ENCODE results near the gene OARD1. TPM values are rescaled to one million over a fixed set of nuclear protein-coding genes. Genes with fewer than 3 reads are reported as not detected.

Gene OARD1
- total RNA-seq, 3 donors from 2014 or later: 17.0 to 26.2 (median 22.3) TPM

DNA sequence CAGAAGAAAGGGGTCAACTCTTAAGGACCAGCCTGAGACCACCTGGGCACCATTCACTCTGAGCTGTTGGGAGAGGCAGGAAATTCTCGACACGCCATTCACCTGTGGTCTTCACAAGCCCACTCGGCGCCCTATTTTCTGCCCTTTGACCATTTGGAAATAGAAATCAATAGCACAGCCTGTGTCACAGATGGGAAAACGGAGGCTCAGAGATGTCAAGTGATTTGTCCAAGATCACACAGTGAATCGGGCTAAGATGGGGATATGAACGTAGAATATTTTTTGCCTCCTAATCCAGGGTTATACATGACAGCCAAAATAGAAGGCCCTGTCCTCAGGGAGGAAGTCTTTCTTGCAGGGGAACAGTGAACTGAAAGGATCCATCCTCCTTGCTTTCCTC is 22.2 kb downstream of the OARD1 start:
- intact Hi-C loops (cut with DNase I; ENCODE audit: low total_unique reads): no loop called here
- Histone ChIP-seq H3K27ac (no peak overlapping the region), H3K27me3 (no peaks in the 10 kb centered on the region), H3K4me3 (no peak overlapping the region), H3K36me3 (no peaks in the 10 kb centered on the region), H3K9me3 (no peaks in the 10 kb centered on the region), H3K4me1 (no peaks in the 10 kb centered on the region)
- no peak for DNase-seq (ENCODE audit: low spot score in 2 of 2)
- no peak for TF ChIP-seq POLR2A (IDR thresholded peaks at IDR 0.05)
- TF ChIP-seq POLR2AphosphoS5 (IDR thresholded peaks at IDR 0.05): no peak
- TF ChIP-seq, protein P1, sequence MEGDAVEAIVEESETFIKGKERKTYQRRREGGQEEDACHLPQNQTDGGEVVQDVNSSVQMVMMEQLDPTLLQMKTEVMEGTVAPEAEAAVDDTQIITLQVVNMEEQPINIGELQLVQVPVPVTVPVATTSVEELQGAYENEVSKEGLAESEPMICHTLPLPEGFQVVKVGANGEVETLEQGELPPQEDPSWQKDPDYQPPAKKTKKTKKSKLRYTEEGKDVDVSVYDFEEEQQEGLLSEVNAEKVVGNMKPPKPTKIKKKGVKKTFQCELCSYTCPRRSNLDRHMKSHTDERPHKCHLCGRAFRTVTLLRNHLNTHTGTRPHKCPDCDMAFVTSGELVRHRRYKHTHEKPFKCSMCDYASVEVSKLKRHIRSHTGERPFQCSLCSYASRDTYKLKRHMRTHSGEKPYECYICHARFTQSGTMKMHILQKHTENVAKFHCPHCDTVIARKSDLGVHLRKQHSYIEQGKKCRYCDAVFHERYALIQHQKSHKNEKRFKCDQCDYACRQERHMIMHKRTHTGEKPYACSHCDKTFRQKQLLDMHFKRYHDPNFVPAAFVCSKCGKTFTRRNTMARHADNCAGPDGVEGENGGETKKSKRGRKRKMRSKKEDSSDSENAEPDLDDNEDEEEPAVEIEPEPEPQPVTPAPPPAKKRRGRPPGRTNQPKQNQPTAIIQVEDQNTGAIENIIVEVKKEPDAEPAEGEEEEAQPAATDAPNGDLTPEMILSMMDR (IDR thresholded peaks at IDR 0.05): no peak

DNA sequence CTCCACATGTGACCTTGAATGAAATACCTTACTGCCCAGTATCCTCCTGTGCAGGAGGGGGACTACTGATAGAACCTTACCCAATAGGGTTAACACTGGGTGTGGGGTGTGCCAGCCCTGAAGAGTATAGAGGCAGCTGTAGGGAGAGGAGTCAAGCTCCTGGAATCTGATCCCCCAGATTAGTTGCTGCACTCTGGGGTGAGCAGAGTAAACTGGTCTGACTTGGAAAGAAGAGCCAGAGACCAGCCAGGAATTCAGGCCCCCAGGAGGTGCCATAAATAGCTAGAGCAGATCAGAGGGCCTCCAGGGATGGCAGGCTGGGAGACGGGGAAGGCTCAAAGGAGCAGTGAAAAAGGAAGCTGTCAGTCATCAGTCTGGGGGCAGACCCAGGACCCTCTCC is 22.6 kb downstream of the OARD1 start:
- H3K9me3 ChIP-seq: no peaks in the 10 kb centered on the region
- no peak for DNase-seq (ENCODE audit: low spot score in 2 of 2)
- H3K27ac ChIP-seq: no peak overlapping the region
- intact Hi-C loops (cut with DNase I; ENCODE audit: low total_unique reads): no loop called here
- TF ChIP-seq POLR2A (IDR thresholded peaks at IDR 0.05) (no peak), POLR2AphosphoS5 (IDR thresholded peaks at IDR 0.05) (no peak)
- TF ChIP-seq, protein P1 (IDR thresholded peaks at IDR 0.05): no peak
- no peaks in the 10 kb centered on the region for H3K27me3 ChIP-seq
- H3K4me3 ChIP-seq: no peak overlapping the region
- H3K4me1 ChIP-seq: no peaks in the 10 kb centered on the region
- H3K36me3 ChIP-seq: no peaks in the 10 kb centered on the region

DNA sequence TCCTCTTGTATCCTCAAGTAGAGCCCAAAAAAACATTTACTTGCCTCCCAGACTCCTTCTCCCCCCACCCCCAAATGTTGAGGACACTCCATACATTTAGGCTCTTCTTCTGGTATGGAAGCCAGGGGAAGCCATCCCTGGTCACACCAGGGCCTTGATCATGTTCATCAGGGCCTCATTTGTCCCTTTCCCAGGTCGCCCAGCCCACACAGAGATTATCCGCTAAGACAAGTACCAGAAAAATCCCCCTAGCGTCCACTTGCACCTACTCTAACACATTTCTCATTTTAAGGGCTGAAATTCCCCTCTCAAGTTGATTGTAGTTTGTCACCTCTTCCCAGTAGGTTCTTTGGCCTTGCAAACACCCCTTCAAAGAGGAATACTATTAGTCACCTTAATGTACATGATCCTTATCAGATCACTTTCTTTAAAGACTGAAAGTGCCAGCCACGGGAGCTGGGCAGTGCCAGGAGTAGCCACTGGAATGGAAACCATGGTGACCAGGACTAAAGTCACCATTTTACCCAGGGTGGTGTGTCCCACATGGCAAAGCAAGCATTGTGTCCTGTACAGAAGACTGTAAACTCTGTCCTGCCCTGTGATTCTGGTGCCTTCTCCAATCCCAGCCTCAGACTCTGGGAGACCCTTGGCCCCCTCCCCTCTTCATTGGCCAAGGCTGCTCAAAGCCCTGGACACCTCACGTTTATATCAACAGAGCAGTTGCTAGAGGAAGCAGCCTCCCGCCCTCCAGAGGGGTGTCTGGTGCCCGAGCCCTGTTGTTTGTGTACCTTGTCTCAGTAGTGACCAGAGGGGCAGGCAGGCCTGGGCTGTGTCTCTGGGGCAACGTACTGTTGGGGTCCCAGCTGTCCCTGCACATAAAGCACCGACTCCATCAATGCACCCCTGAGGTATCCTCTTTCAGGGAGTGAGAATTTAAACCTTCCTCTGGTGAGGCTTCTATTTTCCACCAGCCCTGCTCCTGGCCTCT is 24.1 kb downstream of the OARD1 start:
- Histone ChIP-seq H3K9me3 (no peaks in the 10 kb centered on the region), H3K27me3 (no peaks in the 10 kb centered on the region), H3K4me3 (no peak overlapping the region), H3K4me1 (no peaks in the 10 kb centered on the region), H3K36me3 (no peaks in the 10 kb centered on the region), H3K27ac (no peak overlapping the region)
- no peak for DNase-seq (ENCODE audit: low spot score in 2 of 2)
- TF ChIP-seq, protein P1 (IDR thresholded peaks at IDR 0.05): no peak
- TF ChIP-seq POLR2AphosphoS5 (IDR thresholded peaks at IDR 0.05) (no peak), POLR2A (IDR thresholded peaks at IDR 0.05) (no peak)
- intact Hi-C loops (cut with DNase I; ENCODE audit: low total_unique reads): no loop called here

DNA sequence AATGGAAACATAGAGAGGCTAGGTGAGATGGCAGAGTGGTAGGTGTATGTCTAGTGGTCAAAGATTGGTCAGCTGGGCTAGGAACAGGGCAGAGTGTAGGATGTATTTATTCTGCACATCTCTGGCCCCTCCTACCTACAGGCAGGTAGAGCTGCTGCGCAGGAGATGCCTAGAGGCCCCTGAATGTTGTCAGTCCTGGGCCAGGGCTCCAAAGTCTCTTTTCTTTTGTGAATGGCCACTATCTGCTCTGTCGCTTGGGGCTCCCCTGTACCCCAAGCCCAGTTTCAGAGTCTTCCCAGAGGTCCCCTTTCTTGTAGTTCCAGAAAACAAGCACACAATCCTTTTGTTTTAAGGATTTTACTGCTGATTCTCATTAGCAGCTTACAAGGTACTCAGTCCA is 24.9 kb downstream of the OARD1 start:
- intact Hi-C loops (cut with DNase I; ENCODE audit: low total_unique reads): no loop called here
- Histone ChIP-seq H3K9me3 (no peaks in the 10 kb centered on the region), H3K4me3 (no peak overlapping the region), H3K4me1 (no peaks in the 10 kb centered on the region), H3K27ac (no peak overlapping the region), H3K27me3 (no peaks in the 10 kb centered on the region), H3K36me3 (no peaks in the 10 kb centered on the region)
- no peak for DNase-seq (ENCODE audit: low spot score in 2 of 2)
- TF ChIP-seq POLR2A (IDR thresholded peaks at IDR 0.05) (no peak), POLR2AphosphoS5 (IDR thresholded peaks at IDR 0.05) (no peak)
- TF ChIP-seq, protein P1 (IDR thresholded peaks at IDR 0.05): no peak

DNA sequence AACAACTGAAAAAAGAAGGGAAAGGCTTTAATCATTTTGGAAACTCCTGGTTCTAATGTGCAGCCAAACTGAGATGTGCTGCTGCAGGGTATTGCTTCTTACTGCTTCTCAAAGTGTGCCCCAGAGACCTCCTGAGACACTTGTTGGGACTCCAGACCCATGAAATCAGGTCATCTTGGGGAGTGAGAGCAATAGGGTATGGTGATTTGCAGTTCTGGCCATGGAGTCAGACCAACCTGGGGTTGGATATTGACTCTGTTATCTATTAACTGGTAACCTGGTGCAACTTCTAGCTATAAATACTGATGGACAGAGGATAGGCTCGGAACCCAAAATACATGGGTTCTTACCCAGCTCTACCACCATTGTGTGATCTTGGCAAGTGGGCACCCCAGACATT is 26.1 kb downstream of the OARD1 start:
- no peak overlapping the region for H3K27ac ChIP-seq
- DNase-seq (ENCODE audit: low spot score in 2 of 2): no peak
- H3K36me3 ChIP-seq: no peaks in the 10 kb centered on the region
- TF ChIP-seq, protein P1 (IDR thresholded peaks at IDR 0.05): no peak
- TF ChIP-seq POLR2A (IDR thresholded peaks at IDR 0.05) (no peak), POLR2AphosphoS5 (IDR thresholded peaks at IDR 0.05) (no peak)
- no peaks in the 10 kb centered on the region for H3K9me3 ChIP-seq
- H3K4me3 ChIP-seq: no peak overlapping the region
- no peaks in the 10 kb centered on the region for H3K4me1 ChIP-seq
- H3K27me3 ChIP-seq: no peaks in the 10 kb centered on the region
- intact Hi-C loops (cut with DNase I; ENCODE audit: low total_unique reads): no loop called here

Data from breast epithelium (tissue), 4 donors.